GM21529 (cell line): ENCODE measurements around the gene SLC19A1.

Source experiments
- ATAC-seq: cut with Tn5 transposase; IDR thresholded peaks from one replicate; pipeline ENCODE4 v1.9.1; 2021; ENCODE audit not compliant: unreplicated experiment

SLC19A1 gene

DNA sequence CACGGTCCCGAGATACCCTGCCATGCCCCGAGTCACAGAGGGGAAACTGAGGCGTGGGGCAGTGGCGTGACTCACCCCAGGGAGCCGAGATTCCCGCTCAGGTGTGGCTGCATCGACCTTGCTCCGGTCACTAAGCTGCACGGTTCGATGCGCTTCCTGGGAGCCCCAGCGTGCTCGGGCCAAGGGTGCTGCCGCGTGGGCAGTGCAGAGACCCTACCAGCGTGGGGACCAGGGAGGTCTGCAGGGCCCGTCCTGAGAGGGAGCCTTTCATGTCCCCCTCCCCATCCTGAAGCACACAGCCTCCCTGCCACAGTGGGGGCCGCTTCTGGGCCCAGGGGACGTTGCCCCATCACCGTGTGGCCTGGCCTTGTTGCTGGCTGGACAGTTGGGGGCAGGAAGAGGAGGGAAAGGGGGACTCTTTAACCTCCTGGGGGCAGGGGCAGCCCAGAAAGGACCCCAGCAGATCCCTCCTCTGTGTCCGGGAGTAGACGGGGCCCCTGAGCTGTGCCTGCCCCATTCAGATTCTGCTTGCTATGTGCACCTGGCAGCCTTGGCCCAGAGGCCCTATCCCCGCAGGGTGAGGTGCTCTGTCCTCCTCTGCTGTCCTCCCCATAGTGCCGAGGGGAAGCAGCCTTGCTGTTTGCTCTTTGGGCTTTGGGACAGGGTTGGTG, 84.9 kb downstream of the SLC19A1 start:
- ATAC-seq = no peak

DNA sequence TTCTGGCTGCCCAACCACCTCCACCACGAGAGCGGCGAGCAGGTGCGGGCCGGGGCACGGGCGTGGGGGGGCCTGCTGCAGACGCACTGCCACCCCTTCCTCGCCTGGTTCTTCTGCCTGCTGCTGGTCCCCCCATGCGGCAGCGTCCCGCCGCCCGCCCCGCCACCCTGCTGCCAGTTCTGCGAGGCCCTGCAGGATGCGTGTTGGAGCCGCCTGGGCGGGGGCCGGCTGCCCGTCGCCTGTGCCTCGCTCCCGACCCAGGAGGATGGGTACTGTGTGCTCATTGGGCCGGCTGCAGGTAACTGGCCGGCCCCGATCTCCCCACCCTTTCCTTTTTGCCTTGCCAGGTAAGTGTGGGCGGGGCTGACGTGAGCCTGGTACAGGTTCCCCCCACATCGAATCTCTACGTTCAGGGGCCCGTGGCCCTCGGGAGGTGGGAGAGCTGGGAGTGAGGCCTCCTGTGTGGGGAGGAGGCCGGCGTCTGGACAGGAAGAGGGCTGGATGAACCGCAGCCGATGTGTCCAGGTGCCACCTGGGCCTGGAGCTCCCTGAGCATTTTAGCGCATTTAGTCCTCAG, 85.6 kb downstream of the SLC19A1 start:
- ATAC-seq = no peak

DNA sequence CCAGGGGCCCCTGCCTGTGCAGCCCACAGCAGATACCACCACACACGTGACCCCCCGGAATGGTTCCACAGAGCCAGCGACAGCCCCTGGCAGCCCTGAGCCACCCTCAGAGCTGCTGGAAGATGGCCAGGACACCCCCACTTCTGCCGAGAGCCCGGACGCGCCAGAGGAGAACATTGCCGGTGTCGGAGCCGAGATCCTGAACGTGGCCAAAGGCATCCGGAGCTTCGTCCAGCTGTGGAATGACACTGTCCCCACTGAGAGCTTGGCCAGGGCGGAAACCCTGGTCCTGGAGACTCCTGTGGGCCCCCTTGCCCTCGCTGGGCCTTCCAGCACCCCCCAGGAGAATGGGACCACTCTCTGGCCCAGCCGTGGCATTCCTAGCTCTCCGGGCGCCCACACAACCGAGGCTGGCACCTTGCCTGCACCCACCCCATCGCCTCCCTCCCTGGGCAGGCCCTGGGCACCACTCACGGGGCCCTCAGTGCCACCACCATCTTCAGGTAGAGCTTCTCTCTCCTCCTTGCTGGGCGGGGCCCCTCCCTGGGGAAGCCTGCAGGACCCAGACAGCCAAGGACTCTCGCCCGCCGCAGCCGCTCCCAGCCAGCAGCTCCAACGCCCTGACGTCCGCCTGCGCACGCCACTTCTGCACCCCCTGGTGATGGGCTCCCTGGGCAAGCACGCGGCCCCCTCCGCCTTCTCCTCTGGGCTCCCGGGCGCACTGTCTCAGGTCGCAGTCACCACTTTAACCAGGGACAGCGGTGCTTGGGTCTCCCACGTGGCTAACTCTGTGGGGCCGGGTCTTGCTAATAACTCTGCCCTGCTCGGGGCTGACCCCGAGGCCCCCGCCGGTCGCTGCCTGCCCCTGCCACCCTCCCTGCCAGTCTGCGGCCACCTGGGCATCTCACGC, 86.3 kb downstream of the SLC19A1 start:
- no peak for ATAC-seq

DNA sequence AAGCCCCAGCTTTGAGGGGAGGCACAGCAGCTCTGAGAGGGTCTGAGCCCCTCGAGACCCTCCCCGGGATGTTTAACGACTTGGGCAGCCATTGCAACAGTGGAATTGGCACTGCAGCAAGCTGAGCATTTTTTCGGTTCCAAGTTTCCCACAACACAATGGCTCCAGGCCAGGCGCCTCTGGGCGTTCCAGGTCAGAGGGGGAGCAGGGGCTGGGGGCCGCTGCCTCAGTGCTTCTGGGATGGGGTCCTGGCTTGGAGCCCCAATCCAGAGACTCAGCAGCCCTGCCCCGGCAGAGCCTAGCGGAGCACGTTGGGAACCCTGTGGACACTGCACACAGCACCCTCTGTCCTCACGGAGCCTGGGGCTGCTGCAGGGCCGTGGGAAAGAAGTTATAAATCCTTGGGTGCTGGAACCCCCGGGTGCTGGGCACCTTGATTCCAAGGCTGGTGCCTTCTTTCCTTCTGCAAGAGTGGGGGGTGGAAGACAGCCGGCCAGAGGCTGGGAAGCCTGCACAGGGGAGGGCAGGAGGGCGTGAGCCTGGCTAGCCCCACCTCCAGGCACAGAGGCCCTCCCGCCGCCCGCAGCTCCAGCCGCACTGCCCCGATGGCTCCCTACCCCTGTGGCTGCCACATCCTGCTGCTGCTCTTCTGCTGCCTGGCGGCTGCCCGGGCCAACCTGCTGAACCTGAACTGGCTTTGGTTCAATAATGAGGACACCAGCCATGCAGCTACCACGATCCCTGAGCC, 87.1 kb downstream of the SLC19A1 start:
- no peak for ATAC-seq

DNA sequence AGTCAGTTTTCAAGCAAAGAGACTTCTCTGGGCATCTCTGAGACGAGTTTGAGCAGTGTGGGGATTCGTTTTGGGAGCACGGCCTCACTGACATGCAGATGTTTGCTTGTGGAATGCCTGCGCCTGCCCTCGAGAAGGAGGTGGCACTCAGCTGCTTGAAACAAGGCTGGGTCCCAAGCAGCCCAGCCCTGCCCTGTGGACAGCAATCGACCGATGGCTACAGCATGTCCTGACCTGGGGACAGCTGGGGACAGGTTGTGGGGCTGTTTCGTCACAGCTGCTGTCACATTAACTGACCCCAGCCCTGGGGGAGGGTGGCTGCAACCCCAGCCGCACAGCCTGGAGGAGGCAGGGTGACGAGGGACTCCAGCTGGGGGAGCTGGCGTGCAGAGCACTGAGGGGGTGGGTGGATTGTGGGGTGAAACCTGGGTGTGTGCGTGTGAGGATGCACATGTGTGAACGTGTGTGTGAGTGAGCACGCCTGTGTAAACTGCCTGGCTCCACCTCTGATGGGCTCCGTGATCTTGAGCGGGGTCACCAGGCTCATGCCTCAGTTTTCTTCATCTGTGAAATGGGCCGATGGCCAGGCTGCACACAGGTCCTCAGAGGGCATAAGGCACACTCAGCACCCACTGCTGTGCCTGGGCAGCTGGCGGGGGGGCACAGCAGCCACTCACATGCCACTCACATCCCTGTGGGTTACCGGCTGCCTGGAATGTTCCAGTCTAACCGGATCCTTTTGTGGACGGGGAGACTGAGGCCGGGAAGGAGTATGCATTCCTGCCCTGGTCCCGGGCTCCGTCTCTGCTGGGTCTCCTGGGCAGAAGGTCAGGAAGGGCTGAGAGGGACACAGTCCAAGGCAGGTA, 87.9 kb downstream of the SLC19A1 start:
- ATAC-seq = no peak

DNA sequence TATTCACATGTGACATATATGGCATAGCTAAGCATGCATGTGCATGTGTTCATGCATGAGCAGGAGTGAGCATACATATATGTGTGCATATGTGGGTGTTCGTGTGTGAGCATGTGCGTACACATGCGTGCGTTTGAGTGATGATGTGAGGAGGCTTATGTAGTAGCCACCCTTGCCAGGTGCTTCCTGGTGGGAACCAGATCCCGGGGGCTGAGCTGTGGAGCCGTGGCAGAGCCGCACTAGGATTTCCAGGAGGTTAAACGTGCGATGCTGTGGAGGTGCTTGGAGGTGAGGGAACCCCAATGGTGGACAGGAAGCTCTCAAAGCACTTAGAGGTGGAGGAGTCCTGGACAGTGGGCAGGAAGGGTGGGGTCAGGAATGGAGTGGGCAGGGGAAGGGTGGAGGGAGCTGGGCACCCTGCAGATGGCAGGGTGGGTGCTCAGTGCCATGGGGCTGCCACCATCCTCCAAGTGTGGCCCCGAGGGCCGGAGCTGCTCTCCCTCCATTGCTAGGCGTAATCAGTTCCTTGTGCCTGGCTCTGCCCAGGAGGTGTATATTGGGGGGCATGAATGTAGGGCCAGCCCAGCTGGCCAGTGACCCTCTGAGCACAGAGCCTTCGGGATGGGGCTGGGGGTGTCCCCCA, 88.8 kb downstream of the SLC19A1 start:
- no peak for ATAC-seq

DNA sequence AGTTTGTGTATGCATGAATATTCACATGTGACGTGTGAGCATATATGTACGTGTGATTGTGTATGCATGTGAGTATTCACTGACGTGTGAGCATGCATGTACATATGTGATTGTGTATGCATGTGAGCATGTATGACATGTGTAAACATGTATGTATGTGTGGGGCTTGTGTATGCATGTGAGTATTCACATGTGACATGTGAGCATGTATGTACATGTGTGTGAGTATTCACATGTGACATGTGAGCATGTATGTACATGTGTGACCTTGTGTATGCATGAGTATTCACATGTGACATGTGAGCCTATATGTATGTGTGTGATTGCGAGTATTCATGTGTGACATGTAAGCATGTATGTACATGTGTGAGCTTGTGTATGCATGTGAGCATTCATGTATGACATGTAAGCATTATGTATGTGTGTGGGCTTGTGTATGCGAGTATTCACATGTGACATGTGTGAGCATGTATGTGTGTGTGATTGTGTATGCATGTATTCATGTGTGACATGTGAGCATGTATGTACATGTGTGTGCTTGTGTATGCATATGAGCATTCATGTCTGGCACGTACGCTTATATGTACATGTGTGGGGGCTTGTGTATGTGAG, 89.4 kb downstream of the SLC19A1 start:
- ATAC-seq = no peak

DNA sequence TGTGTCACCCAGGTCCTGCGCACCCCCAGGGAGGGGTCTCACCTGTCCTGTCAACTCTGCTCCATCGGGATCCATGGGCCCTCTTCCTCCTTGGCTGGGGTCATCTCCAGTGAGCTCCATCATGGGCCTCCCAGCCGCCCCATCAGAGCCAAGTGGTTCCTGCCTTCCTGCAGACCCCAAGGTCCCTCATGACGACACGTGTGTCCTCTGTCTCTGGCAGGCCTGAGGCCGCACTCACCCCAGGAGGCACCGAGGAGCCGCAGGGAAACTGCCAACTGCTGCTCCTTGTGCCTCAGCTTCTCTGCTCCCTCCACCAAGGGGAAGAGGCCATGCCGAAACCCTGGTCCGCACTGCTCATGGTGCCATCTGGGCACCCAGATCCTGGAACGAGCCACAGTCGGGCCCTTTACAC, 90.5 kb downstream of the SLC19A1 start:
- ATAC-seq = no peak

DNA sequence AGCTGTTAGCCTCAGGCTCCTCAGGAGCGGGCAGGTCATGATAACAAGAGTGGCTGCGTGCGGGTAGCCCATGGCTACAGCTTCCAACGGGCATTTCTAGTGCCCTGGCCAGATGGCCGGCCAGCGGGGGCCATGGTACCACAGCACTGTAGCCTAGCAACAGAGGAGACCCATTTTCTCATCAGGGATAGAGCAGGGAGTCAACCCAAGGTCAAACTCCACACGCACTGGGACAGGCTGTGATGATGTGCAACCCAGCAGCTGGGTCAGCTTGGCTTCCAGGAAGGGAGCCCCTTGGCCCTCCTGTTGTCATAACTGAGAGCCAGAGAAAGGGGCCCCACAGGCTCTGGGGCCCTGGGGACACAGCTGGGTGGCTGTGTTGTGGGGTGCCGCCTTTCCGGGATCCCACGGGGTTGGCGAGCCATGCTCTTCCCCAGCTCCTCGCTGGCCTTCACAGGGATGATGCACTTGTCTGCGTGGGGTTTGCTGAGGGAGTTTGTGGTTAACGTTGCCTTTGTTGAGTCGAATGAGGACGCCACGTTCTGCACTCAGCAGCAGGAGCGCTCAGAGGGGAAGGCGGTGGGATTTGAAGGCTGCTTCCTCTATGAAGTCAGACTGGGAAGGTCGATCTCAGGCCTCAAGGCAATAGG, 91.0 kb downstream of the SLC19A1 start:
- ATAC-seq = no peak

DNA sequence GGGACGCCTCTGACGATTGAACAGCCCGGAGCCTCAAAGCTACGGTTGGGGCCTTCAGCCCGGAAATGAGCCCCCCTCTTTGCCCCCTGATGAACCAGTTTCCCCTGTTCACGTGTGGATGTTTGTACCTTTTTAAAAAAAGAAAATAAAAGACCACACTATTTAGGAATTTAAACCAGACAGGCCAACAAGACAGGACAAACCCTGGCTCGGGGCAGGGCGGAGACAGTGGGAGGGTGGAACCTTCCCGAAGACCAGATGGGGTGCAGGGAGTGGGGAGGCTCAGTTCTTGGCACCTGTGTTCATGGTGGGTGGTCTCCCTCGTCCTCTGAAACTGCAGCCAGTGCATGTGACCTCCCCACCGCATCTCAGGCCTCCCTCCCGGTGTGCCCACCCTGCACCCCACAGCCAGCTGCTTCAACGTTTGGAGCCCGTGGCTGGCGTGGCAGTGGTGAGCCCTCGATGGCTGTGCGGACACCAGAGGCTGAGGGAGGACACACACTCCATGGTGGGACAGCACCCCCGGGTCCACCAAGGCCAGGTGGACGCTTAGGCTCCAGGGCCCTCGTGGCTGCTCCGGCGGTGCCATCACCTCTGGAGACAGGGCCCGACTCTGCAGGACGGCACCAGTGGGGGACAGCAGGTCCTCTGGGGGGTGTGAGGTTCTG, 91.7 kb downstream of the SLC19A1 start:
- ATAC-seq = no peak

DNA sequence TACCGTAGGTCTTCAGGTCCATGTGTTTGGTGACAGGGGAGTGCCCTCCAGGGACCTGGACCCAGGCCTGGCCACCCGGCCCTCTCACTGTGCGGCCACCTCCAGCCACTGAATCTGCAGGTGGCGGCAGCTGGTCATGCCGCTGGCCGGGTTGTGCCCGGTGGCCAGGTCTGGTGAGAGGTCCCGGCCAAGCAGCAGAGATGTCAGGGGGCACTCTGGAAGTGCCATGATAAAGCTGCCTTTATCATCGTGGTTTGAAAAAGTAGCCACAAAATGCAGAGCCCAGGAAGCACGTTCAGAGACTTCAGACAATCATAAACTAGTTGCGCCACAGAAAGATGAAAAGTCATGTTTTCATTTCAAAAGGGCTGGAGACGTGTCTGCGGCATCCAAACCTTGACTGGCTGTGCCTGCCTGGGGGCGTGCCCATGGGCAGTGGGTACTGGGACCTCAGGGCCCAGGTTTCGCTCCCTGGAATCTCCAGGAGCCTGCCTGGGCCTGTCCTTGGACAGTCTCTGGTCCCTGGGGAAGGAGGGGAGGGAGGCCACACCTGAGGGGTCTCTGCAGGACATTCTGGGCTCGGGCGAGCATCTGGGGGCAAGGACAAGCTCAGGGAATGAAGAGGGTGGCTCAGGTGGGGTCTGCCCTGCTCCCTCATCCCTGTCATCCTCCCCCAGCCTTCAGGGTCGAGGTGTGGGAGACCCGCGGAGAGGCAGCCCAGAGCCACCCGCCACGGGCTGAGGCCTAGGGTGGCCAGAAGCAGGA, 92.4 kb downstream of the SLC19A1 start:
- no peak for ATAC-seq

DNA sequence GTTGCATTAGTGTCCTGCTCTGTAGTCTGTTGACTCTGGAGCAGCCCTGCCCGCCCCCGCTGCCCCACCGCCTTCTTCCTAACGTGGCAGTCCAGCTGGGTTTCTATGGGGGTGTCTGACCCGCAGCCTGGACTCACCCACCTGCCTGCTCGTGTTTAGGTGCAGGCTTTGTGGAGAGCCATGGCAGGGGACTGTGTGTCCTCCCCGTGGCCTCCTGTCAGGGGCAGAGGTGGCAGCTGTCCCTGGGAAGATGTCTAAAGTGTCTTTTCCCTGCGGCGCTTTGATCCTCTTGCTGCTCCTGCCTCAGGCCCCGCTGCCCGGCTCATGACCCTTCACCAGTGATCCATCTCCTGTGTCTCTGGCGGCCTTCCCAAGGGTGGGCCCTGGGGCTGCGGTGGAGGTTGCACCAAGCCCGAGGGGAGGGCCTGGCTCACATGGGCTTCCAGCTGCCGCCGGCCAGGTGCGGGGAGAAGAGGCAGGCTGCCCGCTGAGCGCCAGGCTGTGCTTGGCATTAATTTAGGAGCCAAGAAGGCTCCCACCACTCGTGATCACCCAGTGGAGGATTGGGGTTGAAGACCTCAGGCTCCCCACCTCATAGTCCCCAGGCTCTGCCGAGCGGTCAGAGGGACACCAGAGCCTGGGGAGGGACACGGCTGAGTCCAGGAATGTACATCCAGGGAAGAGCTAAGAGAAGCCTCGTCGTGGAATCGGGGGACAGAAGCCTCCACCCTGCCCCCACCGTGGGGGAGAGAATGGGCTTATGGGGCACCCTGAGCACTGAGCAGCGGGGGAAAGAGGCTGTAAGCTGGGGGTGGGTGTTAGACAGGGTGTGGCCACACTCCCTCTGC, 93.2 kb downstream of the SLC19A1 start:
- ATAC-seq = no peak

DNA sequence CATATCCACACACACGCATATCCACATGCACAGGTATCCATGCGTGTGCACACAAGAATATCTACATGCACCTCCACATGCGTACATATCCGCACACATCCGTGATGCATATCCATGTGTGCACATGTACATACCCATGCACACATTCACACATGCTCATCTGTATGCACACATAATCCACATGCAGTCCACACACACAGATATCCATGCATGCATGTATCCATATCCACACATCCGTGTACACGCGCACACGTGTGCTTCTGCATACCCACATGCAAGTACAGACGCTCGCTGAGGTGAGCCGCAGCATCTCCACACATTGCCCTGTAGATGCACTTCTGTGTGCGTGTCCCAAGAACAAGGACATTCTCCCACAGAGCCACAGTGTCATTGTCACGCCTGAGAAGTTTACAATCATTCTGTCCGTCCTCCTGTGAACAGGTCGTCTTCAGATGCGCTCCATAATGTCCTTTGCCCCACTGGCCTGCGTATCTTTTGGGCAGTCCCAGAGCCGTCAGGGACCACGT, 93.9 kb downstream of the SLC19A1 start:
- no peak for ATAC-seq
